ENCODE data around the gene RPS2. TPM values are rescaled to one million over a fixed set of nuclear protein-coding genes. Genes with fewer than 3 reads are reported as not detected.
"Not testable (repeated sequence)": the region's sequence is repeated elsewhere in the genome, so short reads cannot be mapped to it uniquely, and the experiment has no call there.

The RPS2 gene
- total RNA-seq, 1 donor from 2014 or later, result 1,490 TPM

- H3K27me3 ChIP-seq, result no peaks in the 10 kb centered on the region
- no peak for TF ChIP-seq CTCF (IDR thresholded peaks at IDR 0.05)
- H3K4me1 ChIP-seq, result peaks cover 28% of the 10 kb centered on the region
- no peaks in the 10 kb centered on the region for H3K9me3 ChIP-seq
- H3K4me3 ChIP-seq, result no peak overlapping the region
- DNase-seq, result no peak
- no peak overlapping the region for H3K27ac ChIP-seq
- peaks cover 27% of the 10 kb centered on the region for H3K36me3 ChIP-seq
- intact Hi-C loops (cut with DNase I), result no loop called here
- ATAC-seq, result no peak
Observed at GRCh38 chr16:1961651-1962067, 3.0 kb downstream of the RPS2 start.

GRCh38 chr16:1960665-1961630 lies 3.7 kb downstream of the RPS2 start:
- DNase-seq, result no peak
- intact Hi-C loops (cut with DNase I), result no loop called here
- Histone ChIP-seq H3K9me3 (no peaks in the 10 kb centered on the region), H3K4me1 (peaks cover 26% of the 10 kb centered on the region), H3K27me3 (no peaks in the 10 kb centered on the region), H3K36me3 (peaks cover 27% of the 10 kb centered on the region), H3K4me3 (peak overlapping the region; percentile 93), H3K27ac (peak overlapping the region; percentile 91)
- TF ChIP-seq CTCF (IDR thresholded peaks at IDR 0.05), result no peak
- ATAC-seq, result no peak

- DNase-seq, result peak; percentile 97
- Histone ChIP-seq H3K4me1 (peaks cover 19% of the 10 kb centered on the region), H3K27ac (peak within 1 kb of the TSS; percentile 91), H3K27me3 (no peaks in the 10 kb centered on the region), H3K9me3 (no peaks in the 10 kb centered on the region), H3K4me3 (peak within 1 kb of the TSS; percentile 93), H3K36me3 (peaks cover 27% of the 10 kb centered on the region)
- intact Hi-C loops (cut with DNase I), result no loop called here
- peak; percentile 76 for TF ChIP-seq CTCF (IDR thresholded peaks at IDR 0.05)
- ATAC-seq, result peak; percentile 97
Observed at GRCh38 chr16:1959269-1960039, 5.2 kb downstream of the RPS2 start, which contains the start of gene NDUFB10. Gene NDUFB10, plus strand, starts transcription at chr16:1959538. Its CDS starts 87 bp downstream, at chr16:1959625.

GRCh38 chr16:1958715-1959268 lies 5.8 kb downstream of the RPS2 start:
- Histone ChIP-seq H3K36me3 (peaks cover 27% of the 10 kb centered on the region), H3K4me3 (peak overlapping the region; percentile 93), H3K27ac (peak overlapping the region; percentile 91), H3K9me3 (no peaks in the 10 kb centered on the region), H3K4me1 (peaks cover 19% of the 10 kb centered on the region), H3K27me3 (no peaks in the 10 kb centered on the region)
- no peak for TF ChIP-seq CTCF (IDR thresholded peaks at IDR 0.05)
- ATAC-seq (peak; percentile 1), DNase-seq (peak; percentile 69)
- intact Hi-C loops (cut with DNase I), result no loop called here

- intact Hi-C loops (cut with DNase I); ATAC-seq; H3K4me3 ChIP-seq; H3K27me3 ChIP-seq; H3K9me3 ChIP-seq; H3K27ac ChIP-seq: not testable (repeated sequence)
- H3K36me3 ChIP-seq, result peaks cover 27% of the 10 kb centered on the region
- peaks cover 19% of the 10 kb centered on the region for H3K4me1 ChIP-seq
- peak; percentile 67 for DNase-seq
Observed at GRCh38 chr16:1958143-1958491, 6.5 kb downstream of the RPS2 start.

- ATAC-seq; intact Hi-C loops (cut with DNase I); DNase-seq; H3K27ac ChIP-seq; H3K27me3 ChIP-seq; H3K4me3 ChIP-seq; H3K9me3 ChIP-seq: not testable (repeated sequence)
- peaks cover 18% of the 10 kb centered on the region for H3K4me1 ChIP-seq
- H3K36me3 ChIP-seq, result peaks cover 22% of the 10 kb centered on the region
Observed at GRCh38 chr16:1957434-1958142, 7.0 kb downstream of the RPS2 start.

Measured in upper lobe of right lung (tissue), 1 donor.